CD14-positive monocyte (primary cell): ENCODE results near the gene ZFYVE21. TPM values are rescaled to one million over a fixed set of nuclear protein-coding genes. Genes with fewer than 3 reads are reported as not detected.
A peak's percentile ranks its signal among the peaks of the same experiment; 100 is the strongest.

Source experiments
- DNase-seq, 3 donors: peaks; one replicate each; pipeline ENCODE4 v3.0.0-alpha.2; 2011 to 2022
- H2AFZ ChIP-seq: 2 replicates; pipeline ENCODE4 v1.6.0; 2012; ENCODE audit warnings: mild to moderate bottlenecking, low read depth, low read length, inconsistent platforms; ENCODE audit not compliant: insufficient read depth, poor library complexity, severe bottlenecking
- H3K27ac ChIP-seq, 2 donors: 1 replicate in 1 of 2; 2 replicates in 1 of 2; pipeline ENCODE4 v1.5.1; 2012 to 2013; ENCODE audit warnings: low read length in 2 of 2, control low read depth in 1 of 2, inconsistent platforms in 1 of 2, low read depth in 1 of 2, mild to moderate bottlenecking in 1 of 2
- H3K27me3 ChIP-seq, 2 donors: one replicate each; pipeline versions ENCODE4 v1.6.0 to v1.6.1; 2011 to 2013; ENCODE audit warnings: low read length in 2 of 2; ENCODE audit not compliant: control insufficient read depth in 2 of 2, insufficient read depth in 2 of 2
- H3K36me3 ChIP-seq, 2 donors: replicated peaks in 1 of 2; 1 replicate in 1 of 2; 2 replicates in 1 of 2; pipeline versions ENCODE4 v1.5.1 to v1.6.1; 2012 to 2013; ENCODE audit warnings: low read length in 2 of 2, control low read depth in 1 of 2, inconsistent platforms in 1 of 2, mild to moderate bottlenecking in 1 of 2; ENCODE audit not compliant: insufficient read depth in 2 of 2, control insufficient read depth in 1 of 2
- H3K4me1 ChIP-seq, 2 donors: 1 replicate in 1 of 2; 2 replicates in 1 of 2; pipeline versions ENCODE4 v1.5.1 to v1.6.1; 2012 to 2013; ENCODE audit warnings: low read length in 2 of 2, control low read depth in 1 of 2, inconsistent platforms in 1 of 2, mild to moderate bottlenecking in 1 of 2, moderate library complexity in 1 of 2; ENCODE audit not compliant: insufficient read depth in 2 of 2, control insufficient read depth in 1 of 2
- H3K4me2 ChIP-seq: replicated peaks from 2 replicates; pipeline ENCODE3; 2012; ENCODE audit warnings: low read length, moderate library complexity, mild to moderate bottlenecking; ENCODE audit not compliant: poor library complexity, severe bottlenecking; ENCODE audit errors: extremely low read depth
- H3K4me3 ChIP-seq, 3 experiments: fragments of 200-600 bp in 1 of 3; sonication (generic) in 1 of 3; replicated peaks in 1 of 3; 1 replicate in 2 of 3; 2 replicates in 1 of 3; pipeline ENCODE4 v1.5.1; 2011 to 2013; ENCODE audit warnings: low read length in 3 of 3, mild to moderate bottlenecking in 3 of 3, control low read depth in 2 of 3, low read depth in 2 of 3, inconsistent platforms in 1 of 3, moderate library complexity in 1 of 3
- H3K79me2 ChIP-seq: 2 replicates; pipeline ENCODE4 v1.6.0; 2012; ENCODE audit warnings: mild to moderate bottlenecking, control low read depth, inconsistent platforms, low read length, moderate library complexity; ENCODE audit not compliant: insufficient read depth
- H3K9ac ChIP-seq: 2 replicates; pipeline ENCODE4 v1.6.0; 2017; ENCODE audit warnings: low read length, mild to moderate bottlenecking; ENCODE audit not compliant: insufficient read depth, poor library complexity, severe bottlenecking
- H3K9me3 ChIP-seq, 2 donors: replicated peaks in 1 of 2; 1 replicate in 1 of 2; 2 replicates in 1 of 2; pipeline versions ENCODE4 v1.5.1 to v1.6.1; 2012 to 2013; ENCODE audit warnings: low read length in 2 of 2, control low read depth in 1 of 2; ENCODE audit not compliant: control insufficient read depth in 1 of 2, insufficient read depth in 1 of 2
- H4K20me1 ChIP-seq: 2 replicates; pipeline ENCODE4 v1.6.0; 2012; ENCODE audit warnings: mild to moderate bottlenecking, low read length, control low read depth, moderate library complexity; ENCODE audit not compliant: insufficient read depth
- H3K27ac Mint-ChIP-seq, 7 donors: one replicate each; pipeline ENCODE4 v1.8.0; 2020; ENCODE audit warnings: mild to moderate bottlenecking in 7 of 7, mixed read lengths in 7 of 7, moderate library complexity in 6 of 7, inconsistent platforms in 2 of 7
- H3K27me3 Mint-ChIP-seq, 3 donors: one replicate each; pipeline ENCODE4 v1.8.0; 2021 to 2022; ENCODE audit warnings: low read depth in 3 of 3, mild to moderate bottlenecking in 3 of 3, mixed read lengths in 3 of 3, moderate library complexity in 3 of 3, inconsistent platforms in 1 of 3
- H3K36me3 Mint-ChIP-seq, 2 donors: one replicate each; pipeline ENCODE4 v1.8.0; 2020; ENCODE audit warnings: mixed read lengths in 2 of 2, inconsistent platforms in 1 of 2, mild to moderate bottlenecking in 1 of 2
- H3K4me1 Mint-ChIP-seq: one replicate; pipeline ENCODE4 v1.8.0; 2020; ENCODE audit warnings: mild to moderate bottlenecking, mixed read lengths
- H3K4me3 Mint-ChIP-seq, 2 donors: one replicate each; pipeline ENCODE4 v1.8.0; 2020; ENCODE audit warnings: mild to moderate bottlenecking in 2 of 2, mixed read lengths in 2 of 2, moderate library complexity in 1 of 2
- H3K9me3 Mint-ChIP-seq, 7 donors: one replicate each; pipeline ENCODE4 v1.8.0; 2020 to 2022; ENCODE audit warnings: mixed read lengths in 7 of 7, mild to moderate bottlenecking in 6 of 7, moderate library complexity in 6 of 7, inconsistent platforms in 2 of 7
- CTCF ChIP-seq: fragments of 200-600 bp; IDR thresholded peaks from one replicate; pipeline ENCODE4 v1.8.0; 2022; ENCODE audit warnings: antibody characterized with exemption, mild to moderate bottlenecking
- WGBS: methylation state at CpG from one replicate; pipeline ENCODE4 v1.1.5; 2013; ENCODE audit warnings: missing lambda C conversion rate; ENCODE audit not compliant: insufficient coverage; 5-methylcytosine and 5-hydroxymethylcytosine counted together
- intact Hi-C, 2 donors: fragments of 100-400 bp; cut with micrococcal nuclease; formaldehyde crosslinking; loops; one replicate each; pipeline versions ENCODE4 v1.15.0 to v1.15.1; 2023
- polyA plus RNA-seq, 3 donors: library from polyadenylated mRNA; depleted of rRNA in 1 of 3; unstranded in 2 of 3; stranded (reverse) in 1 of 3; fragments of 300-500 nt in 2 of 3; fragments of >200 nt in 1 of 3; fragmentation: Illumina TruSeq in 2 of 3; gene quantifications; 1 replicate in 2 of 3; 2 replicates in 1 of 3; pipeline ENCODE4 v1.2.3, GENCODE V29; 2012 to 2021

The ZFYVE21 gene
- polyA plus RNA-seq, 3 donors = 22.1 to 36.5 (median 33.1) TPM

- intact Hi-C loops = loop anchor here in 1 of 2 donors (10.0 kb wide), 1 partner anchor 106 kb away; no protein-coding TSS in a partner anchor
- no peak for TF ChIP-seq CTCF
Observed at GRCh38 chr14:103680491-103681231, 34.9 kb upstream of the ZFYVE21 start.

GRCh38 chr14:103683139-103683538 is 32.5 kb upstream of the ZFYVE21 start:
- Mint-ChIP-seq H3K27me3 (peaks cover 0 to 2% (median 1%) of the 10 kb centered on the region in 3 donors), H3K36me3 (peaks cover 82 to 94% of the 10 kb centered on the region in 2 donors), H3K9me3 (peaks cover 0 to 2% (median 0%) of the 10 kb centered on the region in 7 donors), H3K27ac (peak overlapping the region in 2 of 7 donors; percentile 4 to 8), H3K4me3 (no peak overlapping the region), H3K4me1 (peaks cover 4% of the 10 kb centered on the region)
- peaks cover 55% of the 10 kb centered on the region for H4K20me1 ChIP-seq
- no peak for TF ChIP-seq CTCF
- no peaks in the 10 kb centered on the region for H3K9me3 ChIP-seq
- H3K27ac ChIP-seq = no peak overlapping the region
- no peaks in the 10 kb centered on the region for H3K27me3 ChIP-seq
- intact Hi-C loops = loop anchor here in 1 of 2 donors (10.0 kb wide), 1 partner anchor 108 kb away; no protein-coding TSS in a partner anchor
- WGBS = 91% methylated on average over 13 of the region's 15 CpGs
- no peaks in the 10 kb centered on the region for H3K4me1 ChIP-seq
- H3K9ac ChIP-seq = no peak overlapping the region
- H3K36me3 ChIP-seq = peaks cover 86 to 100% of the 10 kb centered on the region in 2 donors
- H3K4me2 ChIP-seq = no peak overlapping the region
- no peak overlapping the region for H2AFZ ChIP-seq
- no peak overlapping the region for H3K4me3 ChIP-seq
- no peaks in the 10 kb centered on the region for H3K79me2 ChIP-seq
- no peak for DNase-seq

More at GRCh38 chr14:103680491-103681231, 34.9 kb upstream of the ZFYVE21 start:
- Mint-ChIP-seq H3K27ac (peak overlapping the region in 1 of 7 donors; percentile 43), H3K4me3 (no peak overlapping the region), H3K36me3 (peaks cover 81 to 96% of the 10 kb centered on the region in 2 donors), H3K27me3 (peaks cover 0 to 2% (median 0%) of the 10 kb centered on the region in 3 donors), H3K4me1 (peaks cover 4% of the 10 kb centered on the region), H3K9me3 (peaks cover 0 to 2% (median 0%) of the 10 kb centered on the region in 7 donors)
- Histone ChIP-seq H3K9me3 (no peaks in the 10 kb centered on the region), H2AFZ (no peak overlapping the region), H3K27me3 (no peaks in the 10 kb centered on the region), H3K4me3 (no peak overlapping the region), H3K27ac (no peak overlapping the region), H3K9ac (no peak overlapping the region), H3K4me1 (no peaks in the 10 kb centered on the region), H3K36me3 (peaks cover 86 to 100% of the 10 kb centered on the region in 2 donors), H3K4me2 (no peak overlapping the region), H3K79me2 (no peaks in the 10 kb centered on the region), H4K20me1 (peaks cover 46% of the 10 kb centered on the region)
- WGBS = 88% methylated on average over 14 of the region's 17 CpGs
- DNase-seq = no peak
